Fibroblast of peridontal ligament (primary cell): ENCODE data around the gene LSR.

Experiments
- DNase-seq: peaks from one replicate; pipeline ENCODE4 v3.0.0-alpha.2; 2010; ENCODE audit errors: extremely low read depth

LSR gene

DNA sequence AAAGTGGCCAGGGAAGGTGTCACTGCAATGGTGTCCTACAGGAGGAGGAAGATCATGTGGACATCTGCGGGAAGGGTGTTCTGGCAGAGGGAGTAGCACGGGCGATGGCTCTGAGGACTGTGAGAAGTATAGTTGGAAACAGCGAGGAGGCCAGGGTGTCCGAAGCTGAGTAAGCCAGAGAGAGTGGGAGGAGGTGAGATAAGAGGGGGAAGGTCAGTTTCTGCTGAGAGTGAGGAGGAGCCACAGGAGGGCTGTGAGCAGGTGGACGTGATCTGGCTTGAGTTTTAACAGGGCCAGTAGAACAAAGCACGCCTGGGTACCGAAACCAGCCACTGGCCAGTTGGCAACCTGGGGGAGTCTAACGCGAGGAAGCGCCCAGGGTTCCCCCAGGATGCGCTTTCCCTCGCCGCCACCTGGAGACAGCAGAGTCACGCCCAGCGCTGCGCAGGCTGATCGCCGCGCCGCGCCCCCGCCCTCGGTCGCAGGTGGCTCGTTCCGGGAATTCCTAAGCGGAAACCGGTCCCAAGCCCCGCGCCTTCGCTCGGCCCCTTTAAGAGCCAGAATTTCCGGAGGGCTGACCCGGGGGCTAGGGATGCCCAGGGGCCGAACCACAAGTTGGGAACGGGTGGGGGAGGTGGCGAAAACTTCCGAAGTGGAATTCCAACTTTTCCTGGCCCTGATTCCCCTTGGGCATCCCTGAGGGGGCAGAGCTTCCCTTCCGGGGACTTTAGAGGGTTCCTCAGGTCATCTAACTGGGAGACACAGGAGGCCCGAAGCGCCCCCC, 1.1 kb upstream of the LSR start:
- no peak for DNase-seq

DNA sequence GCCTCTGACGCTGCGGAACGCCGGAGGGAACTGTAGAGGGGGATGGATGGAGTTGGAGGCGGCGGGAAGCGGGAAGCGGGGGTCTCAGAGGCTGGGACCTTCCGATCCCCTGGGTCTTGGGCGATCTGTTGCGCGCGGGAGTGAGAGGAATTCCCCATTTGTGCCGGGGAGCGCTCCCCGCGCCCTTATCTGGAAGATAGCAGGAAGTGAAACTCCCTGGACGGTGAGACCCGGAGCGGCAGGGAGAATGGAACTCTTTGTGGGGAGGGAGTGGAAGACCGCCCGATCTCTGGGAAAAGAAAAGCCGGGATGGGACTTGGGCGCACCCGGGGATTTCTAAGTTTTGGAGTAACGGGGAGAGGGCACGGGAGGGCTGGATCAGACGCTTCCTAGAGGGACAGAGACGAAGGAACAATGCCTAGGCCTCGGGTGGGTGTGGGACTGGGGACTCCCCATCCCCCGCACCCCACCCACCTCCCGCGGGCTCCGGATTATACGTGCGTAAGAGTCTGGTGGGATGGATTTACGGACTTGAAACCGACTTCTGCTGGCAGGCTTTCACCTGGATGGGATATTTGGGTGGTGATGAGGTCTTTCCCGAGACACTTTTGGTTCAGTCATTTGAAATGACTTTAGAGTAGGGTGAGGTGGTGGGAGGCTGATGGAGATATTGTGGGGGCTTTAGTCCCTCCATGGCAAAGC, 495 bp downstream of the LSR start:
- DNase-seq, result no peak

DNA sequence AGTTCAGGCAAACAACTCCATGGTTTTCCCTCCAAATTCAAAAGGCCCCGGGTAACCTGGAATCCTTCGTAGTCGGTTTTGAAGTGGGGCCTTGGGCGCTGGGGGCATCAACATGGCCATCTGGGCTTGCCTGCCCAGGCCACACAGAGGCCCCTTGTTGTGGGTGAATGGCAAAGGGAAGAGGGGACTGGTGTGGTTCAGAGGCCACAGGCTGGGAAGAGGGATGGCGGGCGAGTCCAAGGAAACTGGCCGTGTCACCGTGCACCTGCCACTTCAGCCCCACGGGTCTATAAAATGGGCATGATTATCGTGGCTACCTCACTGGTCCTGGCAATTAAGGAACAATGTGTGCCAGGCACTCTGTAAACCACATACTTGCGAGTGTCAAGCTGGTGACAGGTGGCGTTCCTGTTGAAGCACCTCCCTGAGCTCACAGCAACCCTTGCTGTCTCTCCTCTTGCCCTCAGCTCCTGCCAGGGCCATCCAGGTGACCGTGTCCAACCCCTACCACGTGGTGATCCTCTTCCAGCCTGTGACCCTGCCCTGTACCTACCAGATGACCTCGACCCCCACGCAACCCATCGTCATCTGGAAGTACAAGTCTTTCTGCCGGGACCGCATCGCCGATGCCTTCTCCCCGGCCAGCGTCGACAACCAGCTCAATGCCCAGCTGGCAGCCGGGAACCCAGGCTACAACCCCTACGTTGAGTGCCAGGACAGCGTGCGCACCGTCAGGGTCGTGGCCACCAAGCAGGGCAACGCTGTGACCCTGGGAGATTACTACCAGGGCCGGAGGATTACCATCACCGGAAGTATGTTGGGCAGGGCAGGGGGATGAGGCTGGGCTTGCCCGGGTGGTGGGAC, 1.3 kb downstream of the LSR start:
- DNase-seq, result no peak

DNA sequence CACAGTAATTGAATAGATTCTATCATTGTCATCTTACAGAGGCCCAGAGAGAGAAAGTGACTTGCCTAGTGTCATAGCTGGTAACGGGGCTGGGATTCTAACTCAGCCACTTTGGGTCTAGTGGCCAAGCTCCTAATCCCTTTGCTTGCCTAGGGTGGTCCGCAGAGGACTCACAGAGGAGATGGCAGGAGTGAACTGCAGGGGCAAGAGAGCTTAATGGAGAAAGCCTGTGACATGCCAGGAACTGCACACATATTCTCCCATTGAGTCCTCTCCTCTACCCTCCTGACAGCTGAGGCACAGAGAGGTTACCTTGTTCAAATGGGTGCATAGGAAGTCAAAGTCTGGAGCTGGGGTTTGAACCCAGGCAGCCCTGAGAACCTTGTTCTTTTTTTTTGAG, 2.7 kb downstream of the LSR start:
- no peak for DNase-seq

DNA sequence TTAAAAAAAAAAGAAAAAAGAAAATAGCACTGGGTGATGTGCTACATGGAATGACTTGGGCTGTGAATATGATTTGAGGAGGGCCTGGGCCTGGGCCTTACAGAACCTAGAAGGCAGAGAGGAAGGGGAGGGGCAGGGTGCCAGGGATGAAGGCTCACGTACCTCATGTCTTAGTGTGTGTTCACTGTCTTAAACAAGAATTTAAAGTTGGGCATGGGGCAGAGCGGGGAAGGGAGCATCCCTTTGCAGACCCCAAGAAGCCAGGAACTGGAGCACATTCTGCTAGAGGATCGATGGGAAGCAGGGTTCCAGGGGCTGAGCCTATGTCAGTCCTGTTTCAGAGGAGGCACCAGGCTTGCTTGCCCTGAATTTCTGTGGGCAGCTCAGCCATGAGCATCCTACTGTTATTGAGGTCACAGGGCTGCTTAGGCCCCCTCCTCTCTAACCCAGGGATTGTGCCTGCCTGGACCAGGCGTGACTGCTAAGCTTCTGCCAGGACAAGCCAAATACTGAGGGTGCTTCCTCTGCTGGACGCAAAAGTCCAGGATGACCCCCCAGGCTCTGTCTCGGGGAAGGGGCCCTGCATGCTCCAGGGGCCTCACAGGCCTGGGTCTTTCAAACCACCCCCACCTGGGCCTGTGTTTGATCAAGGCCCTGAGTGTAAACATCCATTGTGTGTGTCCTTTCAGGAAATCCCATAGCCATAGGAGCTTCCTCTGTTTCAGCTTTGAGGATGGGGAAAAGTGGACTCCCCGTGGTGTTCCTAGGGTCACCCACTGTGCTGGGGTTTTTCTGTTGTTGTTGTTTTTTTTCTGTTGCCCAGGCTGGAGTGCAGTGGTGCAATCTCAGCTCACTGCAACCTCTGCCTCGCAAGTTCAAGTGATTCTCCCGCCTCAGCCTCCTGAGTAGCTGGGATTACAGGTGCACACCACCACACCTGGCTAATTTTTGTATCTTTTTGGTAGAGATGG, 4.8 kb downstream of the LSR start:
- no peak for DNase-seq

DNA sequence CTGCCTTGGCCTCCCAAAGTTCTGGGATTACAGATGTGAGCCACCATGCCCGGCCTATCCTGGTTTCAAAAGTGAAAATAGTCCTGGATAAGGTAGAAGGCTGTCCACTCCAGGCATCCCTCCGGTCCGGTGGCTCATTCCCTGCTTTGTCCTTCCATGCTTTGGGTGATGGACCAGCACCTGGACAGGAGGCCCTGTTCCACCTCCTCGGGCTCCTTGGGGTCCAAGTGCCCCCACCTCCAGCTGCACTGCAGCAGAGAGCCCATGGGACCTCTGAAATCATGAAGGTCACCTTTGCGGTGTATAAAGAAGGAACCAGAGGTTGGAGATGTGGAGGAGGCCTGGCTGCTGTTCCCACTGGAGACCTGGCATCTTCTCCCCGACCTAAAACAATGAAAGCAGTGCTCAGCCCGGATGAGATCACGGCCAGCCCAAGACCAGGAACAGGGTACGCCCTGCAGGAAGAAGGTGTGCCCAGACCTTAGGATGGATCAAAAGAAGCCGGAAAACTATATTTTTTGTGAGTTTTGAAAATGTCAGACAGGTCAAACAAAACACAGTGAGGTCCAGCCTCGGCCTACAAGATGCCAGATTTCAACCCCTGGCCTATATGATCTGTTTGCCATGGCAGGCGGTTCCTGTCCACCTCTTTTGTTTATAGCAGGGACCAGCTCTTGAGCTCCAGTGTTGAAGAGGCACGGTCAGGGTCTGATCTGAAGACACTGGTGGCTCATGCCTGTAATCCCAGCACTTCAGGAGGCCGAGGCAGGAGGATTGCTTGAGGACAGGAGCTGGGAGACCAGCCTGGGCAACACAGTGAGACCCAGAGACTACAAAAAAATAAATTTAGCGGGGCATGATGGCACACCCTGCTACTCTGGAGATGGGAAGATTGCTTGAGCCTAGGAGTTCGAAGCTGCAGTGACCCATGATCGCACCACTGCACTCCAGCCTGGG, 5.8 kb downstream of the LSR start:
- no peak for DNase-seq

DNA sequence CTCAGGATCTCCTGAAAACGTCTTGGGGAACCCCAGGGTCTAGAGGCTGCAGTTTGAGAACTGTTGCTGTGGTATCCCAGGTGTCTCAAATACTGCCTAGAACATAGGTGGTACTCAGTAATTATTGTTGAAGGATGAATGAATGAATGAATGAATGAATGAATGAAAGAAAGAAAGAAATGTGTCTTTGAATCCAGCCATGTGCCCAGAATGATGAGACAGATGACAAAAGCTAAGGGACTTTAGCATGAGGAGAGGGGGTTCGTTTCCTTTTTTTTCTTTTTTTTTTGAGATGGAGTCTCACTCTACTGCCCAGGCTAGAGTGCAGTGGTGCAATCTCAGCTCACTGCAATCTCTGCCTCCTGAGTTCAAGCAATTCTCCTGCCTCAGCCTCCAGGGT, 7.8 kb downstream of the LSR start:
- DNase-seq, result no peak

DNA sequence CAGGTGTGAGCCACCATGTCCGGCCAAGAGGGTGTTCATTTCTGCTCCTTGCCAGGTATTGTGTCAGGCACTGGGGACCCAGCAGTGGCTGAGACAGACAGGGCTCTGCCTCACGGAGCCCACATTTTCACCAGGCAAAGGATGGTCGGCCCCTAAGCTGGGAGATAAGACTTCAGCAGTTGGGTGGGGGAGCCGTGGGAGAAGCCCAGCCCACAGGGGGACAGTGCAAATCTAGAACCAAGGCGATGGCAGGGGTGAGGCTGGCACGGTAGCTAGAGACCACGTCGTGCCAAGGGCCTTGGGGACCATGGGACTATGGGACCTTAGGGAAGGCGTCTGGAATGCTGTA, 8.3 kb downstream of the LSR start:
- DNase-seq, result no peak

DNA sequence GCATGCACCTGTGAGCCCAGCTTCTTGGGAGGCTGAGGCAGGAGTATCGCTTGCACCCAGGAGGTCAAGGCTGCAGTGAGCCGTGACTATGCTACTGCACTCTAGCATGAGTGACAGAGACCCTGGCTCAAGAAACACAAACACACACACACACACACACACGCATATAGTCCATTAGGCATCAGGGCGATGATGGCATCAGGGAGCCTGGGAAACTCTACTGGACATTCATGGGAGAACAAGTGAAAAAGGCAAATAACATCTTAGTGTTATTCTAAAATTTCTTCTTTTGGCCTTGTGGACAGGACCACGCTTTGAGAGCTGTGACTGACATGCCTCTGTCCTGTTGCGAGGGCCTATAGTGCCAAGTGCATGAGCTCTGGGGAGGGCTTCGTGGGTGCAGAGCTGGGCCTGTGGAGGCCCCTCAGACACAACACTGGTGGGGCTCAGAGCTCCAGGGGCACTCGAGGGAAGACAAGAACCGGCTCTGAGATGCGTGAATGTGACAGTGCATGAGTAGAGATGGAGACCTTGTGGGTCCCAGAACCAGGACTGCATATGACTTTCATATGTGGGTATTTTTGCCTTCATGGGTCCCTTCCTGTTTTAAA, 12.0 kb downstream of the LSR start:
- no peak for DNase-seq

DNA sequence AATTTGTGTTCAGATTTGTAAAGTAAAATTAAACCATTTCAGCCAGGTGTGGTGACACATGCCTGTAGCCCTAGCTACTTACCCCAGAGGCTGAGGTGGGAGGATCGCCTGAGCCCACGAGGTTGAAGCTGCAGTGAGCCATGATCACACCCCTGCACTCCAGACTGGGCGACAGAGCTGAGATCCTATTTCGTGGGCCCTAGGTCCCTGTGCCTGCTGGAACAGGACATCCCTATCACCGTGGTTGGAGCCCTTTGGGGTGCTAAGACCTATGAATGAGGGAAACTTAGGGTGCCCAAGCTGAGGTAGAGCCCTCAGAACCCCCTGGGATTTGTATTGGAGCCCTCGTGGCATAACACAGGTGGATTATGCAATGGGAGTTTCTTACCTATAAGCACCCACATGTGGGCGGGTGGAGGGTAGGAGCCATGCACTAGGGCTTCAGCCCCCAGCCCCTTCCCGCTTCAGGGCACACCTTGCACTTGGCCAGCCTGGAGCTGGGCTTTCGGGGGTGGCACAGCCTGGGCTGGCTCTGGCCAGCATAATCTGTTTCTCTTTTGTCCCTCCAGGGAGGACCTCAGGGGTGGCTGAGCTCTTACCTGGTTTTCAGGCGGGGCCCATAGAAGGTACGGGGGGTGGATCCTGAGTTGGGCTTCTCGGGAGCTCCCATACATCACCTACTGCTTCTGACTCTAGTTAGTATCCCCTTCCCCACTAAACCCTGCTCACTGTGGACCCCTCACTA, 12.7 kb downstream of the LSR start:
- no peak for DNase-seq

DNA sequence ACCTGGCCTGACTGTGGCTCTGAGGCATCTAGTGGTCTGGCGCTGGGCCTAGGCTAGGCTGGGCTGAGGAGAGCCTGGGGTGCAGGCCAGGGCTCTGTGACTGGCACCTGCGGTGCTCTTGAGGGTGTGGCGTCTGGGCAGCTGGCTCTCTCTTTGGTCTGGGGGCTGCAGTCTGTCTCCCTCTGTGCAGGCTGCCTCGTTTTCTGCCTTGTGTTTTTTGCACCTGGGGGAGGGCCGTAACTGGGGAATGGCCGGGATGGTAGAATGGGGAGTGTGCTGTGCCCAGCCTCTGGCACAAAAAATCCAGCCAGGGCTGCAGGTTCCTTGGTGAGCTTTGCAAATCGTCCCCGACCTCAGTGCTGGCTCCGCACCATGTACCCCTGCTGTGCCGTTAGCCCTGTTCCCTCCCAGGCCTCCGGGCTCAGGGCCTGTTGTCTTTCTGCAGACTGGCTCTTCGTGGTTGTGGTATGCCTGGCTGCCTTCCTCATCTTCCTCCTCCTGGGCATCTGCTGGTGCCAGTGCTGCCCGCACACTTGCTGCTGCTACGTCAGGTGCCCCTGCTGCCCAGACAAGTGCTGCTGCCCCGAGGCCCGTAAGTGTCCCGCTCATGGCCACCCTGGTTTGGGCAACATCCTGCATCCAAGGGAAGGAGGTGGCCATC, 13.4 kb downstream of the LSR start:
- DNase-seq, result no peak

DNA sequence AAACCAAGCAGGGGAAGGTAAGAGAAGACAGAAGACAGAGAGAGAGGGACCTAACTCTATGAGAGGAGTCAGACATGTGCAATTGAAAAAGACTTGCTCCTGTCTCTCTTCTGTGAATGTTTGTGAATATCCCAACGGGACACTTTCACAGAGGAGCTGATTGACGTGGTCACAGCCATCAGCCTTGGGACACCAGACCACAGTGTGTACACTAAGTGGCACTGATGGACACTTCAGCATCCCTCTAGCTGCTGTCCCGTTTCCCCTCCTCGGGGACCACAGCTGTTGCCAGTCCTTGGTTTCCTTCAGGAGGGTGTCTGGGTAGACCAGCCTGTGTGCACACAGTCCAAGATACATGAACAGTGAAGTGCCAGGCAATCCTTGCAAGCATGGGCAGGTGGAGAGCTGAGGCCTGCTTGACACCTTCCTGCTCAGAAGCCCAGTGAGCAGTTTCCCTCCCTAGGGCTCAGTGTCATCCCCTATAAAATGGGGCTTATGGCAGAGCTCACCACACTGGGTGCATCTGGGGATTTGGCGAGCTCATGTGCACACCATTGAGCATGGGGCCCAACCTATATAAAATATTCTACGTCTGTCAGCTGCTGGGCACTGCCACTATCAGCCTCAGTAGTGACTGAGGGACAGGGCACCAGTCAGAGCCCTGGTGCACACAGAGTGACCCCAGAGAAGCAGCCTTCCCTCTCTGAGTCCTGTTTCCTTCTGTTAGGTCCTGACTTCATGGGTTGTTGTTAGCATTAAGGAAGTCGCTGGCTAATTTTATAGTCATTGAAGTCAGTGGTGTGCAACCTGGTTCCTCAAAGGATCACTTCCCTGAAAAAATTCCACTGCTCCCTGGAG, 15.7 kb downstream of the LSR start:
- no peak for DNase-seq

DNA sequence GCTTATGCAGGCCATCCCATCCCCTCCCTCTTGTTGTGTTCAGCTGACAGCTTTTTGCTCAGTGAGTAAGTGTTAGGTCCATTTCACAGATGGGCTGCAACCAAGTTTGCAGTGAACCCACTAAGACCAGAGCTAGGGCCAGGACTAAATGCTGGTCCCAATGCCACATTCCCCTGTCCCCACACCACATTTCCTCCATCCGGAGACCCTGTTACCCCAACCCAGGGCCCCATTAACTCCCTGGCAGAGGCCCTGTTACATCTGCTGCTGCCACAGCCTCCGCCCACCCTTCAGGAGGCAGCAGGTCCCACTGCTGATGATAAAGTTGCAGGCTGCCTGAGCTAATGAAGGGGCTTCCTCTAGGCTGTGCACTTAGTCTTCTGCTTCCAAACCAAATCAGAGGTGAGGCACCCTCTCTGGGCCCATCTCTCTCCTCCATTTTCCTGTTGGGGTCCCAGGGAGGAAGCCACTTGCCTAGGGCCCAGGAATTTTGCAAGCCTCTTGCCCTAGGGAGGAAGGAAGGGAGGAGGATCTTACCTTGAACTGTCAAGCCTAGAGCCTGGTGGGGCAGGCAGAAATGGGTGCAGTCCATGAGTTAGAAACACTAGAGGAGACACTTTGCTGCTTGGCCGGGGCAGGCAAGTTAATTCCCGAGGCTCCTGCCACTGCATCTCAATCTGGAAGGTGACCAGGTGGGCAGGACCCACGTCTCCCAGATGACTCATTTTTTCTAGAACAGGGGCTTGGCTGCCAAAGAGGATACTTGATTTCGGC, 16.5 kb downstream of the LSR start:
- DNase-seq, result no peak

DNA sequence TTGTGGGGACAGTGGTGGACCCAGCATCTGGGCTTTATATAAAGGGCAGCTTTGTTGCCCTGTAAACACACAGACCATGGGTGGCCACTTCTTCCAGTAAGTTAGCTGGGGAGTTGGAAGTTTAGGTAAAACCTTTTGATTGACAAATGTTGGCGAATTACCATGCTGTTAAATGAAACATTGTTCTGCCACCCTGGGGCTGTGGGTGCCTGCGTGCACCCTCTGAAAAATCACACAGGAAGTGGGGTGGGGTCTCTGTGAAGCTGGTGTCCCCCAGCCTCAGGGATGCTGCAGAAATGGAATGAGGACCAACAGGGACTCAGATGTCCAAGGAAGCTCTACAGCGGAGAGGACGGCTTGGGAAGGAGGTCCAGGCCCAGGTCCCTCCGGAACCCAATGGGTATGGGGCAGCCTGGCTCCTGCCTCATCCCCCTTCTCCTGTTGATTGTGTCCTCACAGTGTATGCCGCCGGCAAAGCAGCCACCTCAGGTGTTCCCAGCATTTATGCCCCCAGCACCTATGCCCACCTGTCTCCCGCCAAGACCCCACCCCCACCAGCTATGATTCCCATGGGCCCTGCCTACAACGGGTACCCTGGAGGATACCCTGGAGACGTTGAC, 17.2 kb downstream of the LSR start:
- no peak for DNase-seq

DNA sequence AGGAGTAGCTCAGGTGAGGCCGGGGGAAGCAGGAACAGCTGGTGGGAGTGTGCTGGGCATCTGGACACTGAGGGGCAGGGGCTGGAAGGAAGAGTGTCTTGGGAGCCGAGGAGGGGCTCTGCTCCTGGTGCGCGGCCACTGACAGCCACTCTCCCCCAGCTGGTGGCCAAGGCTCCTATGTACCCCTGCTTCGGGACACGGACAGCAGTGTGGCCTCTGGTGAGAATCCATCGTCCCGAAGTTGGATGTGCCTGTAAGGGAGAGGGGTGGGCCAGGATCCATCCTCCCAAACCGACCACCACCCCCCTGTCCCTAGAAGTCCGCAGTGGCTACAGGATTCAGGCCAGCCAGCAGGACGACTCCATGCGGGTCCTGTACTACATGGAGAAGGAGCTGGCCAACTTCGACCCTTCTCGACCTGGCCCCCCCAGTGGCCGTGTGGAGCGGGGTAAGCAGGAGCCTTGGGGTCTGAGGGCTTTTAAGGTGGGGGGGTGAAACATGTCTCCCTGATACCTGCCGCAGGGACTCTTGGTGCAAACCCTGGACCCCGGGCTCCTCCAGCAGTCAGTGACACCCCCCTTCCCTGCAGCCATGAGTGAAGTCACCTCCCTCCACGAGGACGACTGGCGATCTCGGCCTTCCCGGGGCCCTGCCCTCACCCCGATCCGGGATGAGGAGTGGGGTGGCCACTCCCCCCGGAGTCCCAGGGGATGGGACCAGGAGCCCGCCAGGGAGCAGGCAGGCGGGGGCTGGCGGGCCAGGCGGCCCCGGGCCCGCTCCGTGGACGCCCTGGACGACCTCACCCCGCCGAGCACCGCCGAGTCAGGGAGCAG, 17.9 kb downstream of the LSR start:
- no peak for DNase-seq
